ENCODE data around the gene ZNF28.
"Not testable (repeated sequence)": the region's sequence is repeated elsewhere in the genome, so short reads cannot be mapped to it uniquely, and the experiment has no call there.

ZNF28 gene

GRCh38 chr19:52809801-52810200, 11.6 kb downstream of the ZNF28 start:
- Histone ChIP-seq H3K4me2 (ENCODE audit: low read depth, low read length) (no peak overlapping the region), H4K20me1 (ENCODE audit: insufficient read depth, low read length) (no peaks in the 10 kb centered on the region), H2AFZ (ENCODE audit: low read length) (no peak overlapping the region), H3K9me2 (replicated peaks; ENCODE audit: insufficient read depth, low read length) (no peaks in the 10 kb centered on the region), H3K4me3 (ENCODE audit: low read length) (no peak overlapping the region), H3F3A (ENCODE audit: insufficient read depth, low read length) (no peaks in the 10 kb centered on the region), H3K79me2 (ENCODE audit: low read length) (no peaks in the 10 kb centered on the region), H3K9ac (ENCODE audit: low read length) (no peak overlapping the region), H3K36me3 (replicated peaks; ENCODE audit: insufficient read depth, low read length) (no peaks in the 10 kb centered on the region), H3K9me3 (replicated peaks; ENCODE audit: insufficient read depth, low read length) (no peaks in the 10 kb centered on the region), H3K27me3 (replicated peaks; ENCODE audit: insufficient read depth, low read length) (no peaks in the 10 kb centered on the region), H3K4me1 (ENCODE audit: low read length) (no peaks in the 10 kb centered on the region), H3K27ac (ENCODE audit: low read length) (no peak overlapping the region)
- DNase-seq: no peak
- TF ChIP-seq EZH2phosphoT487 (IDR thresholded peaks at IDR 0.05; ENCODE audit: low read length) (no peak), CTCF (IDR thresholded peaks at IDR 0.05; ENCODE audit: low read length) (no peak), EZH2 (optimal IDR thresholded peaks at IDR 0.05; ENCODE audit: low read depth, low read length) (no peak)

DNA sequence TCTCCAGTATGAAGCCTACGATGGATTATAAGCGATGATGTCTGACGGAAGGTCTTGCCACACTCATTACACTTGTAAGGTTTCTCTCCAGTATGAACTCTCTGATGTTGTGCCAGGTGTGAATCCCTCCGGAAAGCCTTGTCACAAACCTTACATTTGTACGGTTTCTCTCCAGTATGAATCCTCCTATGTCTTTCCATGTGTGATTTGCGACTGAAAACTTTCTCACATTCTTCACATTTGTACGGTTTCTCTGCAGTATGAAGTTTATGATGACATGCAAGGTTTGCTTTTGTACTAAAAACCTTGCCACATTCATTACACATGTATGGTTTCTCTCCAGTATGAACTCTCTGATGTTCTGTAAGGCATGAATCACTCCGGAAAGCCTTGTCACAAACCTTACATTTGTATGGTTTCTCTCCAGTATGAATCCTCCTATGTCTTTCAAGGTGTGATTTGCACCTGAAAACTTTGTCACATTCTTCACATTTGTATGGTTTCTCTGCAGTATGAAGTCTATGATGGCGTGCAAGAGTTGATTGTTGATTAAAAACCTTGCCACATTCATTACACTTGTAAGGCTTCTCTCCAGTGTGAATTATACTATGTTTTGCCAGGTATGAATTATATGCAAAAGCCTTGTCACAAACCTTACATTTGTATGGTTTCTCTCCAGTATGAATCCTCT, 21.3 kb downstream of the ZNF28 start:
- H3K4me1 ChIP-seq (ENCODE audit: low read length): not testable (repeated sequence)

DNA sequence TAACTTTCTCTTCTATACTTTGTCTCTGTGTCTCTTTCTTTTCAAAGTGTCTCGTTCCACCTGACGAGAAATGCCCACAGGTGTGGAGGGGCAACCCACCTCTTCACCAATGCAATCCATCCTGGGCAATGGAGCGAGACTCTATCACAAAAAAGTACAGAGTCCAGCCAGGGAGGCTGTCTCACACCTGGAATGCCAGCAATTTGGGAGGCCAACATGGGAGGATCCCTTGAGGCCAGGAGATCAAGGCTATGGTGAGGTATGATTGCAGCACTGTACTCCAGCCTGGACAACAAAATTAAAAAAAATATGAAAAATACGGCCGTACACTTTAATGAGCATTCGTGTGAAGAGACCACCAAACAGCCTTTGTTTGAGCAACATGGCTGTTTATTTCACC, 32.0 kb downstream of the ZNF28 start:
- Histone ChIP-seq H3K79me2 (ENCODE audit: low read length) (no peaks in the 10 kb centered on the region), H3F3A (ENCODE audit: insufficient read depth, low read length) (no peaks in the 10 kb centered on the region), H3K9me2 (replicated peaks; ENCODE audit: insufficient read depth, low read length) (no peaks in the 10 kb centered on the region), H3K27me3 (replicated peaks; ENCODE audit: insufficient read depth, low read length) (no peaks in the 10 kb centered on the region), H3K4me3 (ENCODE audit: low read length) (no peak overlapping the region), H3K9ac (ENCODE audit: low read length) (no peak overlapping the region), H2AFZ (ENCODE audit: low read length) (no peak overlapping the region), H3K36me3 (replicated peaks; ENCODE audit: insufficient read depth, low read length) (no peaks in the 10 kb centered on the region), H4K20me1 (ENCODE audit: insufficient read depth, low read length) (no peaks in the 10 kb centered on the region), H3K4me1 (ENCODE audit: low read length) (no peaks in the 10 kb centered on the region), H3K9me3 (replicated peaks; ENCODE audit: insufficient read depth, low read length) (no peaks in the 10 kb centered on the region), H3K4me2 (ENCODE audit: low read depth, low read length) (no peak overlapping the region), H3K27ac (ENCODE audit: low read length) (no peak overlapping the region)
- TF ChIP-seq EZH2phosphoT487 (IDR thresholded peaks at IDR 0.05; ENCODE audit: low read length) (no peak), EZH2 (optimal IDR thresholded peaks at IDR 0.05; ENCODE audit: low read depth, low read length) (no peak), CTCF (IDR thresholded peaks at IDR 0.05; ENCODE audit: low read length) (no peak)
- no peak for DNase-seq

More for the DNA sequence above, 21.3 kb downstream of the ZNF28 start:
- DNase-seq; H3K4me2 ChIP-seq (ENCODE audit: low read depth, low read length); H3K79me2 ChIP-seq (ENCODE audit: low read length); H3K4me3 ChIP-seq (ENCODE audit: low read length); H3K27me3 ChIP-seq (replicated peaks; ENCODE audit: insufficient read depth, low read length); H4K20me1 ChIP-seq (ENCODE audit: insufficient read depth, low read length); H3K27ac ChIP-seq (ENCODE audit: low read length); H3K9me3 ChIP-seq (replicated peaks; ENCODE audit: insufficient read depth, low read length); H3F3A ChIP-seq (ENCODE audit: insufficient read depth, low read length); H2AFZ ChIP-seq (ENCODE audit: low read length); H3K9me2 ChIP-seq (replicated peaks; ENCODE audit: insufficient read depth, low read length); H3K9ac ChIP-seq (ENCODE audit: low read length): not testable (repeated sequence)
- H3K36me3 ChIP-seq (replicated peaks; ENCODE audit: insufficient read depth, low read length): peaks cover 14% of the 10 kb centered on the region

- H3K27me3 ChIP-seq (replicated peaks; ENCODE audit: insufficient read depth, low read length): not testable (repeated sequence)
- peak; percentile 47 for DNase-seq
- H3K4me3 ChIP-seq (ENCODE audit: low read length): peak within 1 kb of the TSS; percentile 60
Measured at GRCh38 chr19:52786464-52787354, 34.7 kb downstream of the ZNF28 start, which contains the start of gene ZNF600. TSS of gene ZNF600 (minus strand) at chr19:52786791. CDS start at chr19:52778888, 7,903 bp downstream.

More at GRCh38 chr19:52786464-52787354, 34.7 kb downstream of the ZNF28 start, which contains the start of gene ZNF600:
- peak within 1 kb of the TSS; percentile 49 for H3K4me2 ChIP-seq (ENCODE audit: low read depth, low read length)
- H3K9me3 ChIP-seq (replicated peaks; ENCODE audit: insufficient read depth, low read length); H4K20me1 ChIP-seq (ENCODE audit: insufficient read depth, low read length); H3K9me2 ChIP-seq (replicated peaks; ENCODE audit: insufficient read depth, low read length); H3K4me1 ChIP-seq (ENCODE audit: low read length); H3K36me3 ChIP-seq (replicated peaks; ENCODE audit: insufficient read depth, low read length); H3F3A ChIP-seq (ENCODE audit: insufficient read depth, low read length); H3K79me2 ChIP-seq (ENCODE audit: low read length); H3K27ac ChIP-seq (ENCODE audit: low read length): not testable (repeated sequence)
- H3K9ac ChIP-seq (ENCODE audit: low read length): peak within 1 kb of the TSS; percentile 44; the same call in 1 of the 2 replicates
- peak within 1 kb of the TSS; percentile 80 for H2AFZ ChIP-seq (ENCODE audit: low read length)
